Body of pancreas (tissue), 4 donors: ENCODE results near the gene DAW1.

Source experiments
- POLR2A ChIP-seq, 3 donors: fragments of 450-650 bp; IDR thresholded peaks; one replicate each; pipeline ENCODE4 v1.6.1; 2016; ENCODE audit warnings: antibody characterized with exemption in 3 of 3, mild to moderate bottlenecking in 2 of 3
- TF ChIP-seq, protein P1 (sequence below), 7 experiments: fragments of 450-650 bp in 4 of 7; fragments of 200-600 bp in 3 of 7; sonication (generic) in 3 of 7; IDR thresholded peaks; one replicate each; pipeline ENCODE4 v1.5.1; 2016 to 2019; ENCODE audit warnings: antibody characterized with exemption in 7 of 7

DNA sequence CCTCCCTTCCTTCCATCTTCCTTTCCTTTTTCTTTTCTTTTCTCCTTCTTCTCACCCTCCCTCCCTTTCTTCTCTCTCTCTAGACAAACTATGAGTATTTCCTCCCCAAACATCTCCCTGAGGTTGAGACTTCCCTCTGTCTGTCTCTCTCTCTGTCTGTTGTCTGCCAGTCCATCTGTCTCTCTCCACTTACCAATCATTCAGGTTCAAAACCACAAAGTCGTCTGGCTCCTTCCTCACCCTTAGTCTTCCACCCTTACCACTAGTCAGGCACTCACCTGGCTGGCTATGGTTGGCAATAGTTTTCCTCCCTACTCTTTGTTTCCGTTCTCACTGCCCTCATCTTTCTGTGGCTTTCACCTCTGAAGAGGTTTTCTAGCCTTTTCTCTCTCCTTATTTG lies 44.9 kb upstream of the DAW1 start:
- no peak for TF ChIP-seq POLR2A (IDR thresholded peaks at IDR 0.05)
- TF ChIP-seq, protein P1, sequence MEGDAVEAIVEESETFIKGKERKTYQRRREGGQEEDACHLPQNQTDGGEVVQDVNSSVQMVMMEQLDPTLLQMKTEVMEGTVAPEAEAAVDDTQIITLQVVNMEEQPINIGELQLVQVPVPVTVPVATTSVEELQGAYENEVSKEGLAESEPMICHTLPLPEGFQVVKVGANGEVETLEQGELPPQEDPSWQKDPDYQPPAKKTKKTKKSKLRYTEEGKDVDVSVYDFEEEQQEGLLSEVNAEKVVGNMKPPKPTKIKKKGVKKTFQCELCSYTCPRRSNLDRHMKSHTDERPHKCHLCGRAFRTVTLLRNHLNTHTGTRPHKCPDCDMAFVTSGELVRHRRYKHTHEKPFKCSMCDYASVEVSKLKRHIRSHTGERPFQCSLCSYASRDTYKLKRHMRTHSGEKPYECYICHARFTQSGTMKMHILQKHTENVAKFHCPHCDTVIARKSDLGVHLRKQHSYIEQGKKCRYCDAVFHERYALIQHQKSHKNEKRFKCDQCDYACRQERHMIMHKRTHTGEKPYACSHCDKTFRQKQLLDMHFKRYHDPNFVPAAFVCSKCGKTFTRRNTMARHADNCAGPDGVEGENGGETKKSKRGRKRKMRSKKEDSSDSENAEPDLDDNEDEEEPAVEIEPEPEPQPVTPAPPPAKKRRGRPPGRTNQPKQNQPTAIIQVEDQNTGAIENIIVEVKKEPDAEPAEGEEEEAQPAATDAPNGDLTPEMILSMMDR (IDR thresholded peaks at IDR 0.05): no peak
